Measurements from ENCODE around the gene TMX2. TPM values are rescaled to one million over a fixed set of nuclear protein-coding genes. Genes with fewer than 3 reads are reported as not detected.
A peak's percentile ranks its signal among the peaks of the same experiment; 100 is the strongest.

TMX2 gene
- total and polyA plus RNA-seq, 4 experiments from 2014 or later = 63.6 to 88.5 (median 72.5) TPM

GRCh38 chr11:57746920-57747319, 34.5 kb downstream of the TMX2 start:
- H3K9me3 ChIP-seq (ENCODE audit: control insufficient read depth in 1 of 2, low read length in 2 of 2) = no peaks in the 10 kb centered on the region
- H3K27me3 Mint-ChIP-seq = no peaks in the 10 kb centered on the region
- peaks cover 19 to 35% (median 23%) of the 10 kb centered on the region in 4 donors for H3K4me1 Mint-ChIP-seq
- H3K4me1 ChIP-seq (ENCODE audit: insufficient read depth, low read length) = peaks cover 18% of the 10 kb centered on the region
- H3K27me3 ChIP-seq (ENCODE audit: insufficient read depth, low read length) = no peaks in the 10 kb centered on the region
- ChIA-PET POLR2A (ENCODE audit: partially characterized antibody) (interaction anchor here (0.7 to 2.0 kb wide), 2 partner anchors 9 to 35 kb away, joined by 3 to 4 read pairs; partner anchors contain the start of gene MED19), CTCF (ENCODE audit: partially characterized antibody) (interaction anchor here (0.6 to 13.0 kb wide), 2 partner anchors 54 to 175 kb away, joined by 3 to 143 read pairs; no protein-coding TSS in a partner anchor)
- no peak for DNase-seq
- peak overlapping the region in 6 of 7 donors; percentile 20 to 76 (median 52) for H3K27ac Mint-ChIP-seq
- no peak overlapping the region for H3K27ac ChIP-seq (ENCODE audit: low read depth, low read length)
- no peak overlapping the region for H3K4me3 ChIP-seq (ENCODE audit: low read length in 2 of 2)
- H3K4me3 Mint-ChIP-seq = peak overlapping the region in 1 of 8 donors; percentile 7
- peaks cover 17% of the 10 kb centered on the region for H3K36me3 ChIP-seq (ENCODE audit: insufficient read depth, low read length)
- intact Hi-C loops (cut with micrococcal nuclease) = no loop called here
- H3K36me3 Mint-ChIP-seq = peaks cover 26 to 50% of the 10 kb centered on the region in 2 donors
- H3K9me3 Mint-ChIP-seq = no peaks in the 10 kb centered on the region

DNA sequence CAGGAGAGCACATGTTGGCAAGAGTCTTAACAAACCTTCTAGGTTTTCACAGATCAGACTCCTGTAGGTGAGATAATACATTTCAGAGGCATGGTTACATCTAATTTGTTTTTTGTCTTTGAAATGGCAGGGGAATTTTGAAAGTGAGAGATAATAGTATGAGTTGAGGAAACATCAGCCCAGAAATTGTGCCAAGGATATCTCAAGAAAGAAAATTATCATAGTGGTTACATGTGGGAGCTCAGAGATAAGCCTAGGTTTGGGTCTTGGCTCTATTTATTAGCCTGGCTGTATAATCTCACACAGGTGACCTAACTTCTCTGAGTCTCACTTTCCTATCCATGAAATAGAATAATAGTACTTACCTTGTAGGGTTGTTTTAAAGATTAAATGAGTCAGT, 38.8 kb downstream of the TMX2 start:
- no peak overlapping the region for H3K4me3 Mint-ChIP-seq
- ChIA-PET POLR2A (ENCODE audit: partially characterized antibody) (interaction anchor here (0.6 to 1.7 kb wide), 4 partner anchors 9 to 50 kb away, joined by 3 to 14 read pairs (median 5); partner anchors contain the start of genes MED19, SELENOH and TMX2), CTCF (ENCODE audit: partially characterized antibody) (interaction anchor here (1.0 to 13.0 kb wide), 3 partner anchors 34 to 55 kb away, joined by 3 to 143 read pairs (median 3); no protein-coding TSS in a partner anchor)
- Histone ChIP-seq H3K27me3 (ENCODE audit: insufficient read depth, low read length) (no peaks in the 10 kb centered on the region), H3K36me3 (ENCODE audit: insufficient read depth, low read length) (no peaks in the 10 kb centered on the region), H3K9me3 (ENCODE audit: control insufficient read depth in 1 of 2, low read length in 2 of 2) (no peaks in the 10 kb centered on the region), H3K4me1 (ENCODE audit: insufficient read depth, low read length) (no peaks in the 10 kb centered on the region), H3K27ac (ENCODE audit: low read depth, low read length) (no peak overlapping the region), H3K4me3 (ENCODE audit: low read length in 2 of 2) (no peak overlapping the region)
- H3K36me3 Mint-ChIP-seq = peaks cover 5 to 16% of the 10 kb centered on the region in 2 donors
- H3K4me1 Mint-ChIP-seq = peaks cover 0 to 10% (median 8%) of the 10 kb centered on the region in 4 donors
- H3K9me3 Mint-ChIP-seq = no peaks in the 10 kb centered on the region
- peak overlapping the region in 1 of 7 donors; percentile 19 for H3K27ac Mint-ChIP-seq
- intact Hi-C loops (cut with micrococcal nuclease) = loop anchor here (1.0 kb wide), 1 partner anchor 49 kb away; no protein-coding TSS in a partner anchor
- no peak for DNase-seq
- H3K27me3 Mint-ChIP-seq = no peaks in the 10 kb centered on the region

DNA sequence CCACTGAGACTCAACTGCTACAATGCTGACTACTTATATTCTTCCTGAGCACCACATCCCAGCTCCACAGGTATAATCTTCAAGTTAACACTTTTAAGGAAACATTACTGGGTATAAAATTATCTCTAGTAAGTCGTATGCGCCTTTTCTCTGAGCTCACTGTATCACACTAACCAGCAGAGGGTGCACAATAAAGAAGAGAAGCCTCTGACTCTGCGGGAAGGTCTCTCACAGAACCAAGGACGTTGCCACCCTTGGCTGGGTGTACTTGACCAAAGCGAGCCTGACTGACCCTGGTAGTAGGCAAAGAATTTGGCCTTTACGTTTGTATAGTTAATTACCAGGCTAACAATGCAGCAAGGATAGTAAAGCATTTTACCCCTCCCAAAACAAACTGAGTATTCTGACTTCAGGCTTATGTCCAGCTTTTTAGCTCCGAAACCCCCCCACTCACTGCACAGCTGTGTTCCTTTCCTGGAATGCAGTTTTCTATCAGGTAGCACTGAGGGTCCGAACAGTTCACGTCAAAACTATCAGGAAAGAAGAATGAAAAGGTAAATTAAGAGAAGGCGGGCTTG, 39.4 kb downstream of the TMX2 start, which contains the start of gene BTBD18:
Gene BTBD18 (minus strand): TSS at position 144 of the 578 bp plus-strand sequence. CDS start 631 bp downstream, outside the sequence.
- H3K27me3 ChIP-seq (ENCODE audit: insufficient read depth, low read length) = no peaks in the 10 kb centered on the region
- no peaks in the 10 kb centered on the region for H3K36me3 ChIP-seq (ENCODE audit: insufficient read depth, low read length)
- ChIA-PET CTCF (ENCODE audit: partially characterized antibody) (interaction anchor here (0.7 to 13.0 kb wide), 4 partner anchors 34 to 55 kb away, joined by 3 to 143 read pairs (median 4); no protein-coding TSS in a partner anchor), POLR2A (ENCODE audit: partially characterized antibody) (interaction anchor here (0.6 to 1.7 kb wide), 4 partner anchors 10 to 49 kb away, joined by 3 to 14 read pairs (median 5); partner anchors contain the start of genes MED19, SELENOH and TMX2)
- Mint-ChIP-seq H3K9me3 (no peaks in the 10 kb centered on the region), H3K36me3 (peaks cover 5 to 15% of the 10 kb centered on the region in 2 donors), H3K27me3 (no peaks in the 10 kb centered on the region), H3K4me3 (no peak within 1 kb of the TSS), H3K27ac (peak within 1 kb of the TSS in 2 of 7 donors; percentile 19 to 80), H3K4me1 (peaks cover 0 to 10% (median 8%) of the 10 kb centered on the region in 4 donors)
- no peak within 1 kb of the TSS for H3K27ac ChIP-seq (ENCODE audit: low read depth, low read length)
- no peaks in the 10 kb centered on the region for H3K4me1 ChIP-seq (ENCODE audit: insufficient read depth, low read length)
- no peak within 1 kb of the TSS for H3K4me3 ChIP-seq (ENCODE audit: low read length in 2 of 2)
- intact Hi-C loops (cut with micrococcal nuclease) = loop anchor here (1.0 kb wide), 1 partner anchor 49 kb away; no protein-coding TSS in a partner anchor
- H3K9me3 ChIP-seq (ENCODE audit: control insufficient read depth in 1 of 2, low read length in 2 of 2) = no peaks in the 10 kb centered on the region
- peak in 2 of 5 donors; percentile 1 to 15 for DNase-seq

DNA sequence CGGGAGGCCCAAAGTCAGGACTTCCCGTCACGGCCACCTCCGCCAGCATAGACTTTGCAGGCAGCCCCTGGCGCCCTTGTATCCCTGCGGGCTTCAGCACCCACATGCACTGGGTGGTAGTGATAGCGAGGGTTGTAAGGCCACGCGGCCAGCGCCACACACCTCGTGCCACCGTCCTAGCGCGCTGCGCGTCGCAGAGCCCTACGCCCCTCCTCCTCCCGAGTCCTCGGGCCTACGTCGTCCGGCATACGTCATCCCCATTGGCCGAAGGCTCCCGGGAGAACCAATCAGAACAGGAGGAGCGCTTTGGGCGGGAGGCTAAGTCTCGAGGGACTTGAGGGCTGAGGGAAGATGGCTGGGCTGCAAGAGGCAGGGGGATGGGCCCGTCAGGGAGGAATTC, 40.6 kb downstream of the TMX2 start:
- H3K27ac ChIP-seq (ENCODE audit: low read depth, low read length) = no peak overlapping the region
- DNase-seq = no peak
- H3K9me3 ChIP-seq (ENCODE audit: control insufficient read depth in 1 of 2, low read length in 2 of 2) = no peaks in the 10 kb centered on the region
- intact Hi-C loops (cut with micrococcal nuclease) = no loop called here
- no peaks in the 10 kb centered on the region for H3K27me3 ChIP-seq (ENCODE audit: insufficient read depth, low read length)
- H3K4me1 Mint-ChIP-seq = peaks cover 0 to 10% (median 4%) of the 10 kb centered on the region in 4 donors
- no peak overlapping the region for H3K4me3 Mint-ChIP-seq
- no peaks in the 10 kb centered on the region for H3K27me3 Mint-ChIP-seq
- peaks cover 0 to 10% of the 10 kb centered on the region in 2 donors for H3K36me3 Mint-ChIP-seq
- no peak overlapping the region for H3K27ac Mint-ChIP-seq
- POLR2A ChIA-PET (ENCODE audit: partially characterized antibody) = no interaction called here
- CTCF ChIA-PET (ENCODE audit: partially characterized antibody) = interaction anchor here (13.0 kb wide), 1 partner anchor 48 kb away, joined by 143 read pairs; no protein-coding TSS in a partner anchor
- no peak overlapping the region for H3K4me3 ChIP-seq (ENCODE audit: low read length in 2 of 2)
- H3K4me1 ChIP-seq (ENCODE audit: insufficient read depth, low read length) = no peaks in the 10 kb centered on the region
- no peaks in the 10 kb centered on the region for H3K36me3 ChIP-seq (ENCODE audit: insufficient read depth, low read length)
- no peaks in the 10 kb centered on the region for H3K9me3 Mint-ChIP-seq

DNA sequence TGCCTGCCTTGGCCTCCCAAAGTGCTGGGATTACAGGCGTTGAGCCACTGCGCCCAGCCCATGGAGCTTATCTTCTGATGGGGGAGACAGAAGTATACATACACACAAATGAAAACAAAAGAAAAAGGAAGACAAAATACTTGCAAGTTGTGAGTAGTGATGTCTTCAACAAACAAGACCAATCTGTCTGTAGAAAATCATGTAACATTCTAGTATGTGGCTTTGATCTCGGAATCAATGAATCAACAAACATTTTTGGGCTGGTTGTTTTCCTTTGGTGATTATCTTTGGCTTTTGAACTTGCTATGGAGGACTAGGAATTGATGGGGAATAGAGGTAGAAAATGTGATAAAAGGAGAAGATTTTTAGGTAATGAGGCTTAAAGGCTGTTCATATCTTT, 45.8 kb downstream of the TMX2 start:
- intact Hi-C loops (cut with micrococcal nuclease) = no loop called here
- Mint-ChIP-seq H3K9me3 (no peaks in the 10 kb centered on the region), H3K4me3 (no peak overlapping the region), H3K27me3 (peaks cover 0 to 1% of the 10 kb centered on the region in 2 donors), H3K27ac (no peak overlapping the region), H3K4me1 (peaks cover 0 to 1% (median 0%) of the 10 kb centered on the region in 4 donors), H3K36me3 (no peaks in the 10 kb centered on the region)
- DNase-seq = no peak
- no peaks in the 10 kb centered on the region for H3K9me3 ChIP-seq (ENCODE audit: control insufficient read depth in 1 of 2, low read length in 2 of 2)
- H3K4me1 ChIP-seq (ENCODE audit: insufficient read depth, low read length) = no peaks in the 10 kb centered on the region
- no peaks in the 10 kb centered on the region for H3K36me3 ChIP-seq (ENCODE audit: insufficient read depth, low read length)
- H3K4me3 ChIP-seq (ENCODE audit: low read length in 2 of 2) = no peak overlapping the region
- no peak overlapping the region for H3K27ac ChIP-seq (ENCODE audit: low read depth, low read length)
- CTCF ChIA-PET (ENCODE audit: partially characterized antibody) = interaction anchor here (1.0 to 5.4 kb wide), 3 partner anchors 30 to 42 kb away, joined by 3 to 44 read pairs (median 4); no protein-coding TSS in a partner anchor
- no peaks in the 10 kb centered on the region for H3K27me3 ChIP-seq (ENCODE audit: insufficient read depth, low read length)
- POLR2A ChIA-PET (ENCODE audit: partially characterized antibody) = no interaction called here

DNA sequence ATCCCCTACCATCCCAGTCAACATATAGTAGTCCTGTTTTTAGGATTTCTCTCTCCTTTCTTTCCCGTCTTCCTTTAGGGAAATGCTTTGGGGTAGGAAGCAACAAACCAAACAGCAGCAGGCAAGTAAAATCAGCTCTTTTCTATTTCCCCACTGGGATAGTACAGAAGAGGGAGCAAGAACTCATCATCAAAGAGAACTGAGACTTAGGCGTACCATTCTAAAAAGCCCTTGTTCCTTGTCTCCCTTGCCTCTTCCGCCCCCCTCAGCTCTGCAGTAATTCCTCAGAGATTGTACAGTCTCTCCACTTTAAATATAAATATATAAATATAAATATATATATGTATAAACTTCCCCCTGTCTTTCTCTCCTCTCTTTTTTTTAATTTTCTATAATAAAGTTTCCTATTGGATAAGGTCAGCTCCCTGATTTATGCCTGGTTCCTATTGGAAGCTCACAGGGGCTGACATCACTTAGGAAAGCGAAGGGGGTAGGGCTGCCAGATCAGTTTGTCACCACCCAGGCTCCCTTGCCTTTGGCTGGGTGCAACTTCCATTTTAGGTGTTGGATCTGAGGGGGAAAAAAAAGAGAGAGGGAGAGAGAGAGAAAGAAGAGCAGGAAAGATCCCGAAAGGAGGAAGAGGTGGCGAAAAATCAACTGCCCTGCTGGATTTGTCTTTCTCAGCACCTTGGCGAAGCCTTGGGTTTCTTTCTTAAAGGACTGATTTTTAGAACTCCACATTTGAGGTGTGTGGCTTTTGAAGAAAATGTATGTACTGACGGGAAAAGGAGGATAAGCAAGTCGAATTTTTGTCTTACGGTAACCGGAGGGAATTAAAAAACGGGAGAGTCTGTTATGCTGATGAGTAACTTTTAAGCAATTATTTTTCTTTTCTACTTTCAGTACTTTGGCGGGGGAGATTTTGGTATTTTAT, 49.2 kb downstream of the TMX2 start, which contains the start of gene CTNND1:
Gene CTNND1 (plus strand): TSS at position 502 of the 934 bp plus-strand sequence. CDS start 29,677 bp downstream, outside the sequence.
- POLR2A ChIA-PET (ENCODE audit: partially characterized antibody) = interaction anchor here (0.9 to 1.9 kb wide), 2 partner anchors 20 to 39 kb away, joined by 3 to 6 read pairs; partner anchors contain the start of gene SELENOH
- H3K27ac ChIP-seq (ENCODE audit: low read depth, low read length) = no peak within 1 kb of the TSS
- DNase-seq = no peak
- Mint-ChIP-seq H3K27ac (peak within 1 kb of the TSS in 1 of 7 donors; percentile 19), H3K4me1 (peaks cover 0 to 1% (median 0%) of the 10 kb centered on the region in 4 donors), H3K27me3 (peaks cover 0 to 1% of the 10 kb centered on the region in 2 donors), H3K9me3 (no peaks in the 10 kb centered on the region), H3K4me3 (peak within 1 kb of the TSS in 1 of 8 donors; percentile 52), H3K36me3 (peaks cover 0 to under 1% of the 10 kb centered on the region in 2 donors)
- H3K36me3 ChIP-seq (ENCODE audit: insufficient read depth, low read length) = no peaks in the 10 kb centered on the region
- CTCF ChIA-PET (ENCODE audit: partially characterized antibody) = interaction anchor here (1.3 to 5.4 kb wide), 2 partner anchors 18 to 39 kb away, joined by 4 to 44 read pairs; no protein-coding TSS in a partner anchor
- no peaks in the 10 kb centered on the region for H3K4me1 ChIP-seq (ENCODE audit: insufficient read depth, low read length)
- H3K27me3 ChIP-seq (ENCODE audit: insufficient read depth, low read length) = no peaks in the 10 kb centered on the region
- H3K4me3 ChIP-seq (ENCODE audit: low read length in 2 of 2) = no peak within 1 kb of the TSS
- no peaks in the 10 kb centered on the region for H3K9me3 ChIP-seq (ENCODE audit: control insufficient read depth in 1 of 2, low read length in 2 of 2)
- intact Hi-C loops (cut with micrococcal nuclease) = no loop called here

Measured in CD4-positive, alpha-beta memory T cell (primary cell).